Forelimb muscle (tissue), 1 donor: Measurements from ENCODE around the gene HSD3B7. TPM values are rescaled to one million over a fixed set of nuclear protein-coding genes. Genes with fewer than 3 reads are reported as not detected.

Experiments
- DNase-seq: peaks from one replicate; pipeline ENCODE4 v3.0.0-alpha.2; 2013; ENCODE audit warnings: low read depth
- polyA plus RNA-seq: library from polyadenylated mRNA; unstranded; fragments of 120-200 nt; gene quantifications from one replicate; pipeline ENCODE4 v1.2.1, GENCODE V29; 2013; ENCODE audit not compliant: insufficient read length

The HSD3B7 gene
- polyA plus RNA-seq, 1 donor: 8.9 TPM

DNA sequence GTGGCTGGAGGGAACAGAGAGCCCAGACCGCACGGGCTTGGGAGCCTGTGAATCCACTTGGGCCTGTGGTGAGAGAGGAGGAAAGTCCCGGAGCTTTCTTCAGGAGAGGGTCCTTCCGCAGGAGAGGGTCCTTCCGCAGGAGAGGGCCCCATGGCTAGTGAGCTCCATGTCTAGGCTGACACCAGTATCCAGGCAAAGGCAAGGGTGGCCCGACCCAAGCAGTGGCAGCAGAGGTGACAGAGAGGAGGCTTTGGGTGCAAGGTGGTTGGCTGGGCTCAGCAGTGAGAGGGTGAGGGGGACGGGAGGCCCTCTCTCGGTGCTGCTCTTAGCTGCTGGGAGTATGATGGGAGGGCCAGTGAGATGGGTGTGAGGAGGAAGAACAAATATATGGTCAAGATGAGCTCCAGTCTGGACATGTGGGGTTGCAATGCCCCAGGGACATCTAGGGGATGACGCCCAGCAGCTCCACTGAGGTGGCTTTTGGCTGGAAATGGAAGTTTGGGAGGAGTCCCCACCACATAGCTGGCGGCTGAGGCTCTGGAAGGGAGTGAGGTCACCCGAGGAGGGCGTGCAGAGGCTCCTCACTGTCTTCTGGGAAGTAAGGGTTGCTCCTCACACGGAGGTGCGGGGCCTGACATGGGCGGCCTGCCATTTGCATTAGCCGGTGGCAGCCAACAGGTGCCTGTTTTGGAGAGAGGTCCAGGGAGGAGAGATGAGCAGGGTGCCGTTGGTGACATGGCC, 2.3 kb upstream of the HSD3B7 start:
- no peak for DNase-seq

DNA sequence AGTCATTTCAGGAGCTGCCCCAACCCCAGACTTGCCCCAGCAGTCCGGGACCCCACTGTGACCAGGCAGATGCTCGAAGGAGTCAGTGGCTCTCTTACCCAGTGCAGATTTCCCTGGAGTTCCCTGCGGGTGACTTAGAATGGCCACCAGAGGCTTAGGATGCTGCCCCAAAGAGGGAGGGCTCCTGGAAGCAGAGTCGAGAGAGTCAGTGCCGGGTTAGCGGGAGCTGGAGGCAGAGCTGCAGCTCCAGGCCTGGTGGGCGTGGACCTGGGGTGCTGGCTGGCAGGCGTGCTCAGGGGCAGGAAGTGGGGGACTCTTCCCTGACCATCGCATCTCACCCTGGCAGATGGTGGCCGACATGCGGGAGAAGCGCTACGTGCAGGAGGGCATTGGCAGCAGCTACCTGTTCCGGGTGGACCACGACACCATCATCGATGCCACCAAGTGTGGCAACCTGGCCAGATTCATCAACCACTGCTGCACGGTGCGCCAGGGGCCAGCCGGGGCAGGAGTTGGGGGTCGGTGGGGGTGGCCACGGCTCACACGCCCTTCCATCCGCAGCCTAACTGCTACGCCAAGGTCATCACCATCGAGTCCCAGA, 1.6 kb upstream of the HSD3B7 start:
- DNase-seq: no peak

DNA sequence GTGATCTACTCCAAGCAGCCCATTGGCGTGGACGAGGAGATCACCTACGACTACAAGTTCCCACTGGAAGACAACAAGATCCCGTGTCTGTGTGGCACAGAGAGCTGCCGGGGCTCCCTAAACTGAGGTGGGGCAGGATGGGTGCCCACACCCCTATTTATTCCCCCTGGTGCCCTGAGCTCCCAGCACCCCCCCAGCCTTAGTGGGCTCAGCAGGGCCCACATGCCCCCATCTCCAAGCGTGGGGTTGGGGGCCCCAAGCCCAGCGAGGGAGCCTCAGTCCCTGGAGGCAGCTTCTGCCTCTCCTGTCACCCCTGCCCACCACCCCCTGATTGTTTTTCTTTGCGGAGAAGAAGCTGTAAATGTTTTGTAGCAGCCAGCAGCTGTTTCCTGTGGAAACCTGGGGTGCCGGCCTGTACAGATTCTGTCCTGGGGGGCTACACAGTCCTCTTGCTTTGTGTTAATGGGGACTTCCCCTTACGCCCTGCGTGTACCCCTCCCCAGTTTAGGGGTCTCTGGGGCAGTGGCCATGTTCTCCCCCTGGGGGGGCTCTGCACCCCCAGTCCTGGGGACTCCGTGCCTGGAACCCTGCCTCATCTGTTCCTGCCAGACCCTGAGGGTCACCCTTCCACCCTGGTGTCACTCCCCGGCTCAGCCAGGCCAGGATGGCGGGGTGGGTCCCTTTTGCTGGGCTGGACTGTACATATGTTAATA, 953 bp upstream of the HSD3B7 start:
- DNase-seq: no peak

DNA sequence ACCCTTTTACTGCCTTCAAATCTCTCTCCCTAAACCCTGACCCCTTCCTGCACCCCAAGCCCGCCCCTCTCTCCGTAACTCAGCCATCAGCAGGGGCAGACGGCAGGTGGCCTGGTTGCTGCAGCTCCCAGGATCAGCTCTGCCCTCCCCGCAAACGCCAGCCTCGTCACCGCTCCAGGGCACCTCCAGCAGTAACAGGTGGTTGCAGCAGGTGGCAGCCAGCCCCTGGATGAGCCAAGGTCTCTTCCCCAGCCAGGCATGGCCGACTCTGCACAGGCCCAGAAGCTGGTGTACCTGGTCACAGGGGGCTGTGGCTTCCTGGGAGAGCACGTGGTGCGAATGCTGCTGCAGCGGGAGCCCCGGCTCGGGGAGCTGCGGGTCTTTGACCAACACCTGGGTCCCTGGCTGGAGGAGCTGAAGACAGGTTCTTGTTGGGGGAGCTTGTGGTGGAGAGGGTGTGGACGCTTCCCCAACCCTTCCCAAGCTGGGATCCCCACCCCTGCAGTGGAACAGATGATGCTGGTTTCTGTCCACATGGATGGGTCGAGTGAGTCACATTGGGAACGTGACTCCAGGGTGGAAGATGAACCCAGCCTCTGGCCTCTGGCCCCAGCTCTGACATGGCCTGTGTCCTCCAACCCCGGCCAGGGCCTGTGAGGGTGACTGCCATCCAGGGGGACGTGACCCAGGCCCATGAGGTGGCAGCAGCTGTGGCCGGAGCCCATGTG, 558 bp downstream of the HSD3B7 start:
- DNase-seq: no peak

DNA sequence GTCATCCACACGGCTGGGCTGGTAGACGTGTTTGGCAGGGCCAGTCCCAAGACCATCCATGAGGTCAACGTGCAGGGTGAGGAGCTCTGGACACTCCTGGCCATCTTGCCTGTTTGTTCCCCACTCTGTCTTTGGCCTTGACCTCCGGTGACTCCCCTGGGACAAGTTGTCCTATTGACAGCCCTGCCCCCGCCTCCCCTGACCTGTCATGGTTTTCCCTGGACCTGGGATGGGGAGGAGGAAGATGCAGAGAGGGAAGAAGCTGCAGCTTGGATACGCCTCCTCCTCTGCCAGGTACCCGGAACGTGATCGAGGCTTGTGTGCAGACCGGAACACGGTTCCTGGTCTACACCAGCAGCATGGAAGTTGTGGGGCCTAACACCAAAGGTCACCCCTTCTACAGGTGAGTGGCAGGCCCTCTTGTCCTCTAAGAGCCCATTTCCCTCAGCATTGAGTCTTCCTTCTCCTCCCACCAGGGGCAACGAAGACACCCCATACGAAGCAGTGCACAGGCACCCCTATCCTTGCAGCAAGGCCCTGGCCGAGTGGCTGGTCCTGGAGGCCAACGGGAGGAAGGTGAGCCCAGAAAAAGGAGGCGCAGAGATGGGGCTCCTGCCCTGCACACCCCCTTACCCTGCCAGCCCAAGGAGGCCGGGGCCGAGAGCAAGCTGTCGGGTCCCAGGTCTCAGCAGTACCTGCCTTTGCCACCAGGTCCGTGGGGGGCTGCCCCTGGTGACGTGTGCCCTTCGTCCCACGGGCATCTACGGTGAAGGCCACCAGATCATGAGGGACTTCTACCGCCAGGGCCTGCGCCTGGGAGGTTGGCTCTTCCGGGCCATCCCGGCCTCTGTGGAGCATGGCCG, 1.4 kb downstream of the HSD3B7 start:
- no peak for DNase-seq

DNA sequence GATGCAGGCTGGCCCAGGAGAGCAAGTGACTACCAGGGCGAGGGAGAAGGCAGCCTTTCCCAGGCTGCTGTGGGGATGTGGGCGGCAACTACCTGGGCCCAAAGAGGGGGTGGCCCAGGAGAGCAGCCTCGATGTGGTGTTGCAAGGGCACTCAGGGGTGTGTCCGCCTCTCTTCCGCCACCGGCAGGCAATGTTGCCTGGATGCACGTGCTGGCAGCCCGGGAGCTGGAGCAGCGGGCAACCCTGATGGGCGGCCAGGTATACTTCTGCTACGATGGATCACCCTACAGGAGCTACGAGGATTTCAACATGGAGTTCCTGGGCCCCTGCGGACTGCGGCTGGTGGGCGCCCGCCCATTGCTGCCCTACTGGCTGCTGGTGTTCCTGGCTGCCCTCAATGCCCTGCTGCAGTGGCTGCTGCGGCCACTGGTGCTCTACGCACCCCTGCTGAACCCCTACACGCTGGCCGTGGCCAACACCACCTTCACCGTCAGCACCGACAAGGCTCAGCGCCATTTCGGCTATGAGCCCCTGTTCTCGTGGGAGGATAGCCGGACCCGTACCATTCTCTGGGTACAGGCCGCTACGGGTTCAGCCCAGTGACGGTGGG, 2.7 kb downstream of the HSD3B7 start:
- DNase-seq: no peak

DNA sequence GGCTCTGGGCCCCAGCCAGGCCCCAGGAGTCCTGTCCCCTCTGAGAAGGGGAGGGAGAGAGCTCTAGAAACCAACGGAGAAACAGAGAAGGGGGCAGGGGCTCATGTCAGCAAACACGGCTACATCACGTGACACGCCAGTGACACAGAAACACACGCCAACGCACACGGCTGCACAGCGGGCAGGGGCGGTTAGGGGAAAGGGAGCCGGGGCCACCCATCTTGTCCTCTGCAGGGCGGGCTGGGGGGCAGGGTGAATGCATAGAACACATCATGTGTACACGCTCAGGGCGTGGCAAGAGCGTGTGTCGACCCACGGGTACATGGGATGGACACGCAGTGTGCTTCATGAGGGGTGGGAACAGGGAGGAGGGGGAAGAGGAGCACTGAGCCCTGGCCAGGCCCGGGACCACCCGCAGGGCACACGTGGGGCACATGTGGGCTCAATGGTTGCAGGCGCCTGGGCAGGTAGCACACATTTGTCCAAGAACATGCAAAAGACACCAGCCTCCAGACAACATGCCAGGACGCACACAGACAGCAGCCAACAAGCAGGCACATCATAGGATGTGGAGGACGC, 4.6 kb downstream of the HSD3B7 start:
- DNase-seq: no peak

DNA sequence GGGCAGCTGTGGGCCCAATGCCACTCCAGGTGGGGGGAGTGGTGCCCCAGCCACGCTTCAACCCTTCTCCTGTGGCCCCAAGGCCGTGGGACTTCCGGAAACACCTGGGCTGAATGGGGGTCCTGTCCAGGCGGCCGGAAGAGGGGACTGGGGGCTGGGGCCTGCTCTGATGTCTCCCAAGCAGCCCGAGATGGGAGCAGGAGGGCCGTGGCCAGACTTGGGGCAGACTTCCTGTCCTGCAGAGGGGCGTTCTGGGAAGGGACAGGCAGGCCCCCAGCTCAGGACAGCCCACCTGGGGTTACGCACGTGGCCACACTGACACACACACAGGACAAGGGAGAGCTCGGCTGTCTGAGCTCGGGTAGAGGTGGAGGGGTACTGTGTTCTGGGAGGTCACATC, 5.1 kb downstream of the HSD3B7 start:
- DNase-seq: no peak

DNA sequence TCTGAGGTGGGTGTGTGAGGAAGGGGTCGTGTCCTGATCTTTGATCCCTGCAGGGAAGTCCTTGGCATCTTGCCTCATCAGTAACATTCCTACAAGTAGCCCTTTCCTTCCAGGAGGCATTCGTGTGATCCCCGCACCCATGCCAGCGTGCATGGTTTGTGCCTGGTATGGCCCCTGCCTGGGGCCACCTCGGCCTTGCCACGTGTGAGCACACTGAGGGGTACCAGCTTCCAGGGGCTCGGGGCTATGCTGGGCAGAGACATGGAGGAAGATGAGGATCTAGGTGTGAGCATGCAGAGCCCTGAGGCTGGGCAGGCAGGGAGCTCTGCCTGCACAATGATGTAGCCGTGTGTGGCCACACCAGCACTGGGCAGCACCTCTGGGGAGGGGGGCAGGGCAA, 6.0 kb downstream of the HSD3B7 start:
- no peak for DNase-seq

DNA sequence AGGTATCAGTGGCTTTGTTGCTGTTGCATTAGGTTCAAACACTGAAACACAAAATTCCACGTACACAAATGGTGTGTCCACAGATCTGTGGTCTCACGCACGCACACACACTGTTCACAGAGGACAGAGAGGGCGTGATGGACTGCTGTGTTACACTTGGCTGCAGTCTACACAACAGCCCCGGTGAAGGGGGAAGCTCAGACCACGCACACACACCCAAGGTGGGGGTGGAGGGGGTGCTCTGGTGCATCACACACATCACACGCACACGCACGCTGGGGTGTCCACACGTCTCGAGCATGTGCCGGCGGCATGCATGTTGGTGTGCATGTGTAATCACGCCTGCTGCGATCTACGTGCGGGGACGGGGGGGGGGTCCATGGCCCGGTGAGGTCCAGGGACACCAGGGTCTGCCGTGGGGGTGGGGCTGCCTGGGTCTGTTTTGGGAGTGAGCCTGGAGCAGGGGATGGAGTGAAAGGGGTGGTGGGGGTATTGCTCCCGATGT, 7.3 kb downstream of the HSD3B7 start:
- no peak for DNase-seq

DNA sequence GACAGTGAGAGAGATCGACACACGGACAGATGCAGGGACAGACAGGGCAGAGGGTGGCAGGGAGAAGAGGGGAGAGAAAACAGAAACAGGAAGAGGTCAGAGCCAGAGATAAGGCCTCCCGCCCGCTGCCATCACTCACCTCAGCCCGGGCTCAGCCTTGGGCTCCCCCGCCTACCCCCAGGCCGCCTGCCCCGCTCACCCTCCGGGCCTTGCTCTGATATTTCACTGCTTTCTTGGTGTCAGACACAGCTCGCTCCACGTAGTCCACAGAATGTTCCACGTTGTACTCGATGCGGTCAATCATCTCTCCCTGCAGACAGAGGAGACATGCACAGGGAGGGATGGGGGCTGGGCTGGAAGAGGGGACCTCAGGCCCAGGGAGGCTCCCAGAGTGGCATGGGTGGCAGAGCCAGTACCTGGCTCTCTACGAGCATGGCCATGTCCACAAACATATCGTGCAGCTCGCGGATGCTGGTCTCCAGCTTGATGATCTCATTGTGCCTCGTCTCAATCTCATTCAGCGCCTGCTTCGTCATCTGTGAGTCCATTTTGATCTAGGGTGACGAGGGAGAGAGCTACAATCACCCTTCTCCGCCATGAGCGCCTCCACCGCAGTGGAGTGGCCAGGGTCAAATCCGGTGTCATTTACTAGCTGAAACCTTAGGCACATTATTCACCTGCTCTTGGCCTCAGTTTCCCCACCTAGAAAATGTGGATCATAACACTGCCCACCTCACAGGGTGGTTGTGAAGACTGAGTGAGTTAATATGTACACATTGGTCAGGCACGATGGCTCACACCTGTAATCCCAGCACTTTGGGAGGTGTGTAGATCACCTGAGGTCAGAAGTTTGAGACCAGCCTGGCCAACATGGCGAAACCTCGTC, 8.2 kb downstream of the HSD3B7 start:
- no peak for DNase-seq

DNA sequence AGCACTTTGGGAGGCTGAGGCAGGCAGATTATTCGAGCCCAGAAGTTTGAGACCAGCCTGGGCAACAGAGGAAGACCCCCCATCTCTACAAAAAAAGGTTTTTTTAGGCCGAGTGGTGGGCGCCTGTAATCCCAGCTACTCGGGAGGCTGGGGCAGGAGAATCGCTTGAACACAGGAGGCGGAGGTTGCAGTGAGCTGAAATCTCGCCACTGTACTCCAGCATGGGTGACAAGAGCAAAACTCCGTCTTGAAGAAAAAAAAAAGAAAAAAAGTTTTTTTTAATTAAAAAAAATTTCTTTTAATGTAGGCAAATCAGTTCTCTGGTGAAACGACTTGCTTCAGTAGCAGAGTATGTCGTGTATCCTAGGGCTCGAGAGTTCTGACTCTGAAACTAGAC, 10.9 kb downstream of the HSD3B7 start:
- no peak for DNase-seq

DNA sequence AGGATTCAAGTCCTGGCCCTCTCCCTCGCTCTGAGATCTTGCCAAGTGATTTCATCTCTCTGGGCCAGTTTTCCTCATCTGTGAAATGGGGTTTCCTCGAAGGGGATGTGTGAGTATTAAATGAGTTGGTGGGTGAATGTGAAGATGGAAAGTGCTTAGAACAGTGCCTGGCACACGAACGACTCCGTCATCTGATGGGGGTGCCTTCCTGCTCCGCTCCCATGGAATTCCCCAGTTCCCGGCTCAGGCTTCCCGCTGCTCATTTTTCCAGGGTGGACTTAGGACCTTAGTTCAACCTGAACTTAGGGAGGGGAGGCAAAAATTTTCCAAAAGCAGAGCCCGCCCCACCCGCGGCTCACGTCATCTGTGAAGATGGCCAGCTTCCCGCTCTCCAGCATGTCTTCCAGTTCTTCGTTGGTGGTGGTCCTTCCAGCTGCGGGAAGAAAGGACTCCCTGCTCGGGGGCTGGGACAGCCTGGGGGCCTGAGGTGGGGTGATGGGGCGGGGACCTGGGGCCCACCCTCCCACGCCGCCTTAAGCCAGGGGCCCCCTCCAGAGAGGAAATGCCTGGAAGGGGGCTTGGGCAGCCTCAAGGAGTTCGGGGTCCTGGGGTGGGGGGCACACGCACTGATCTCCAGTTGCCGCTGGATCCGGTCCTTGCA, 11.4 kb downstream of the HSD3B7 start:
- no peak for DNase-seq

DNA sequence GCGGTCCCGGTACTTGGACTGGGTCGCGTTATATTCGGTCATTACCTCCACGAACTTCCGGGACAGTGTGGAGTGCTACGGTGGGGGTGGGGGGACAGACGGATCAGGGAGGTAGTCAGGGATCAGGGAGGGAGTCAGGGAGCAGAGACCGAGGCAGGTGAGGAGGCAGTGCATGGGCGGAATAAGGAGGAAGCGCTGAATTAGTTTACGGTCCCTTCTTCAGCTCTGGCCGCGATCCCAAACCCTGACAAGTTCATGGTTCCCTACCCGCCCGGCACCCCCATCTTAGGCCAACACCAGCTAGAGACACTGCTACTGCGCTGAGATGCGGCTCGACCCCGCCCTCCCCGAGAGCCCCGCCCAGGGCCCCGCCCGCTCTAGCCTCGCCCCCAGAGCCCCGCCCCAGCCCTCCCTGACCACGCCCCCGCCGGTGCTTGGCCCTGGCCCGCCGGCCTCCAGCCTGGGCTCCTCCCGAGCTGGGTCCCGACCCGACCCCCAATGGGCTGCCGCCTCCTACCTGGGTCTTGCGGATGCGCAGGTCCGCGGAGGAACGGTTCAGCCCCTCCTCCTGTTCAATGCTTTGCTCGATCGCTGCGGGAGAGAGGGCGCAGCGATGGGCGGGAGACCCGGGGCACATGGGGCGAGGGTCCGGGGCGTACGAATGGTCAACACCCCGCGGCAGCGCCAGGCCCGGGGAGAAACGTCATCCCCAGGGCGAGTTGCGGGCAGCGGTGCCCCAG, 12.1 kb downstream of the HSD3B7 start:
- no peak for DNase-seq

DNA sequence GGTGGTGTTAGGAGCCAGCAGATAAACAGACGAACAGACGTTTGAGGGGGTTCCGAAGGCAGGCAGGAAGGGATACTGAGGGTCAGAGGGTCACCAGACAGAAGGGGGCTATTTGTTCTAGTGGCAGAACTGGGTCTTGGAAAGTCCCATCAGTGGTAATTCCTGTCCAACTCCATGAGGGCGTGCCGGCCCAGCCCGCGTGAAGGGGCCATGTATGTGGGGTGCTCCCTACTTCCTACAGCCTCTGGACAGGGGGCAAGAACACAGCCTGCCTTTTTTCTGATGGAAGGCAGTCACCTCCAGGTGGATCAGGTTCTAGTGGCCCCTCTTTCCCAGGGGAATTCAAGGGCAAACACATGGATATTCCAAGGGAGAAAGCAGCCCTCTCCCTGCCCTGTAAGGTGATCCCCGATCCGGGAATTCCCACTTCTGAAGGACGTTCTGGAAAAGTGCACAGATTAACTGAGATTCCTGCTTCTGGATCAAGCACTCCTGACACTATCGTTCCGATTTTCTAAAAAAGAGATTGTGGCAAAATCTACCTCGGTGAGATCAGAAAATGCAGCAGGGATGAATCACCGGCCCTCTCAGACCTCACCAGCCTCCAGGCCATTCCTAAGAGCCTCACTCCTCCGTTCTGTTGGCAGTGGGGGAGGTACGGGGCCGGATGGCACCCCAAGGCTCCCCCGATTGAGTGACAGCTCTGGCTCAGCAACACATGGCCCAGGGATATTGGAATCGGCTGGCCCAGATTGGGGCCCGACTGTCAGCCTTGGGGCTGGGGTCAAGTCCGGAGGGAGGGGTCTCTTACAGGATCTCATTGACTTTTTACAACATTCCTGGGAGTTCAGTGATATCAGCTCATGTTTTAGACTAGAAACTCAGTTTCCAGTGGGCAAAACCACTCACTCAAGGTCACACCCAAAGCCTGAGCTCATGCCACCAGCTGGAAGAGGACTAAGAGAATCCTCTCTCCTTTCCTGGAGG, 13.0 kb downstream of the HSD3B7 start:
- DNase-seq: no peak

DNA sequence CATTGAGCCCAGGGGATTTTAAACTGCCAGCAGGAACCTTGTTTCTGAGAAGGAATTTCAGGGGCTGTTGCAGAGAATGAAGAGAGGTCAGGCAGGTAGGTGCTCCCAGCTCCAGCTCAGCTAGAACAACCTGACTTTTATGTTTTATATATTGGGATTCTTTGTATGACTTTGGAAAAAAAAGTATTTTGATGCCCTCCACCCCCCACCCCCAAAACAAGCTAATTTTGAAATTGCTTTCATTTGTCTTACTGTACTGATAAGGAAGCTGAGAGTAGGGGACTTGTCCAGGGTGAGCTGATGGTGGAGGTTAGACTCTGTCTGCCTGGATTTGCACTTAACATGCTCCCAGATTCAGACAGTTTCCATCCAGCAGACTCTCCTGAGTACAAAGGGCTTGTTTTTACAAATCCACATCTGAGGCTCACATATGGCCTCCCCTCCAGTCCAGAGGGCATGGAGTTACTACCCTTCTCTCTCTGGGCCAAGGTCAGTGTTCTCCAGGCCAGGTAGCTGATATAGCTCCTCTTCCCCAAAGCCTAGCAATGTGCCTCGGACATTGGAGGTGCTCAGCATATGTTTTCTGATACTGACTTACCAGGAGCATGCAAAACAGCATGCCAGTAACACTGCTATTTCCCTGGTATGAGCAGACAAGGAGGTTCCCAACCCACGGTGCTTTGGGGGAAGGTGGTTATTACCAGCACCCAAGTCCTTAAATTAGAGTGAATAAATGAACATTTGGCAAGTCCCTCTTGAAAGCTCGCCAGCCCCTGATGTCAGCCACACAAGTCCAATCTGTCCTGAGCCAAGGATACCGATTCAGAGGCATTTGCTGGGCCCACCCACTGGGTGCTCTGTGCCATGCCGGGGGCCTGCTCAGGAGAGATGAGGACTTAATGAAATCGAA, 14.1 kb downstream of the HSD3B7 start:
- DNase-seq: no peak
